Transverse colon (tissue), 4 donors: Measurements from ENCODE around the gene POU2F3. TPM values are rescaled to one million over a fixed set of nuclear protein-coding genes. Genes with fewer than 3 reads are reported as not detected.

Experiments used
- DNase-seq: peaks from one replicate; pipeline ENCODE4 v3.0.0-alpha.2; 2019
- H3K27ac ChIP-seq, 4 donors: fragments of 200-600 bp; sonication (generic); 2 replicates each; pipeline ENCODE4 v1.5.1; 2016 to 2018; ENCODE audit warnings: inconsistent platforms in 4 of 4
- H3K27me3 ChIP-seq: fragments of 200-600 bp; sonication (generic); 2 replicates; pipeline ENCODE4 v1.5.1; 2017; ENCODE audit warnings: inconsistent platforms
- H3K36me3 ChIP-seq, 4 donors: fragments of 200-600 bp; sonication (generic); 2 replicates each; pipeline ENCODE4 v1.5.1; 2017 to 2019; ENCODE audit warnings: inconsistent platforms in 4 of 4
- H3K4me1 ChIP-seq, 4 donors: fragments of 200-600 bp; sonication (generic); 2 replicates each; pipeline ENCODE4 v1.5.1; 2017 to 2020; ENCODE audit warnings: inconsistent platforms in 4 of 4
- H3K4me3 ChIP-seq, 4 donors: fragments of 200-600 bp; sonication (generic); 1 replicate in 1 of 4; 2 replicates in 3 of 4; pipeline versions ENCODE4 v1.5.1 to v1.6.1; 2017 to 2019; ENCODE audit warnings: inconsistent platforms in 4 of 4
- H3K9me3 ChIP-seq, 2 donors: fragments of 200-600 bp; sonication (generic); 2 replicates each; pipeline ENCODE4 v1.5.1; 2017 to 2019; ENCODE audit warnings: inconsistent platforms in 2 of 2
- CTCF ChIP-seq, 5 experiments: fragments of 200-600 bp in 3 of 5; fragments of 450-650 bp in 2 of 5; sonication (generic) in 3 of 5; IDR thresholded peaks; 1 replicate in 2 of 5; 2 replicates in 3 of 5; pipeline ENCODE4 v1.5.1; 2016 to 2017; ENCODE audit warnings: antibody characterized with exemption in 5 of 5, inconsistent platforms in 3 of 5, mild to moderate bottlenecking in 2 of 5, moderate library complexity in 1 of 5
- EP300 ChIP-seq: sonication (generic); formaldehyde crosslinking; IDR thresholded peaks from one replicate; pipeline ENCODE4 v1.6.1; 2017; ENCODE audit warnings: antibody characterized with exemption, low read depth
- POLR2A ChIP-seq: fragments of 450-650 bp; IDR thresholded peaks from one replicate; pipeline ENCODE4 v1.6.1; 2016; ENCODE audit warnings: antibody characterized with exemption, mild to moderate bottlenecking, moderate library complexity
- POLR2AphosphoS5 ChIP-seq, 3 donors: sonication (generic); formaldehyde crosslinking; IDR thresholded peaks; one replicate each; pipeline ENCODE4 v1.6.1; 2016; ENCODE audit warnings: antibody characterized with exemption in 3 of 3
- WGBS, 2 donors: methylation state at CpG; one replicate each; pipeline ENCODE4 v1.1.5; 2018; ENCODE audit warnings: low coverage in 1 of 2; 5-methylcytosine and 5-hydroxymethylcytosine counted together
- in situ Hi-C, 4 donors: fragments of 200-750 bp; cut with MboI; loops; one replicate each; pipeline versions ENCODE4 v1.15.0 to v1.15.1; 2017; ENCODE audit warnings: low sequenced_read_pairs in 3 of 4, low pct_ligation_motif_present in 1 of 4, low pct_unique_long_range_greater_than_20kb in 1 of 4
- intact Hi-C: fragments of 100-400 bp; cut with DNase I; formaldehyde crosslinking; loops from one replicate; pipeline ENCODE4 v1.15.1; 2023; ENCODE audit warnings: low total_unique reads
- total RNA-seq, 4 donors: library from RNA; depleted of rRNA; stranded (reverse); fragments of >200 nt; gene quantifications; one replicate each; pipeline ENCODE4 v1.1.0, GENCODE V29; 2016

Gene POU2F3
- total RNA-seq, 4 donors from 2014 or later, result 1.9 to 2.2 TPM; not detected in 2

GRCh38 chr11:120288021-120288420, 48.1 kb downstream of the POU2F3 start:
- DNase-seq, result no peak
- H3K4me1 ChIP-seq, result no peaks in the 10 kb centered on the region
- intact Hi-C loops, result no loop called here
- WGBS, 2 donors, result 69 to 70% methylated on average over 2 of the region's 2 CpGs
- in situ Hi-C loops, result loop anchor here in 1 of 4 donors (25.0 kb wide), 1 partner anchor 301 kb away; no protein-coding TSS in a partner anchor
- no peak overlapping the region for H3K4me3 ChIP-seq
- H3K27me3 ChIP-seq, result peaks cover 5% of the 10 kb centered on the region
- TF ChIP-seq EP300 (no peak), POLR2A (no peak), POLR2AphosphoS5 (IDR thresholded peaks at IDR 0.05) (no peak), CTCF (IDR thresholded peaks at IDR 0.05) (no peak)
- no peaks in the 10 kb centered on the region for H3K36me3 ChIP-seq
- no peak overlapping the region for H3K27ac ChIP-seq
- no peaks in the 10 kb centered on the region for H3K9me3 ChIP-seq

- Histone ChIP-seq H3K9me3 (no peaks in the 10 kb centered on the region), H3K27ac (no peak overlapping the region), H3K4me1 (no peaks in the 10 kb centered on the region), H3K4me3 (no peak overlapping the region), H3K36me3 (no peaks in the 10 kb centered on the region), H3K27me3 (peaks cover 5% of the 10 kb centered on the region)
- in situ Hi-C loops, result loop anchor here in 1 of 4 donors (25.0 kb wide), 1 partner anchor 302 kb away; no protein-coding TSS in a partner anchor
- TF ChIP-seq EP300 (no peak), CTCF (IDR thresholded peaks at IDR 0.05) (no peak), POLR2A (no peak), POLR2AphosphoS5 (IDR thresholded peaks at IDR 0.05) (no peak)
- 83 to 90% methylated on average over 9 of the region's 9 CpGs for WGBS, 2 donors
- no peak for DNase-seq
- intact Hi-C loops, result no loop called here
Measured at GRCh38 chr11:120289426-120289825, 49.5 kb downstream of the POU2F3 start.

GRCh38 chr11:120290956-120291355, 51.0 kb downstream of the POU2F3 start:
- in situ Hi-C loops (loop anchor here in 3 of 4 donors (10.0 to 25.0 kb wide), 3 partner anchors 56 to 304 kb away; no protein-coding TSS in a partner anchor), intact Hi-C loops (no loop called here)
- Histone ChIP-seq H3K9me3 (no peaks in the 10 kb centered on the region), H3K36me3 (no peaks in the 10 kb centered on the region), H3K4me1 (peaks cover 0 to 8% (median 0%) of the 10 kb centered on the region in 4 donors), H3K4me3 (no peak overlapping the region), H3K27me3 (peaks cover 5% of the 10 kb centered on the region), H3K27ac (no peak overlapping the region)
- TF ChIP-seq POLR2AphosphoS5 (IDR thresholded peaks at IDR 0.05) (no peak), CTCF (IDR thresholded peaks at IDR 0.05) (no peak), POLR2A (no peak), EP300 (no peak)
- no peak for DNase-seq
- WGBS, 2 donors, result 45 to 60% methylated on average over 1 to 3 of the region's 3 CpGs

GRCh38 chr11:120293038-120293800, 53.3 kb downstream of the POU2F3 start:
- in situ Hi-C loops (loop anchor here in 3 of 4 donors (10.0 to 25.0 kb wide), 3 partner anchors 58 to 306 kb away; no protein-coding TSS in a partner anchor), intact Hi-C loops (no loop called here)
- Histone ChIP-seq H3K27me3 (peaks cover 8% of the 10 kb centered on the region), H3K36me3 (no peaks in the 10 kb centered on the region), H3K4me3 (no peak overlapping the region), H3K27ac (no peak overlapping the region), H3K9me3 (no peaks in the 10 kb centered on the region), H3K4me1 (peaks cover 0 to 8% (median 0%) of the 10 kb centered on the region in 4 donors)
- TF ChIP-seq CTCF (IDR thresholded peaks at IDR 0.05) (no peak), EP300 (no peak), POLR2AphosphoS5 (IDR thresholded peaks at IDR 0.05) (no peak), POLR2A (no peak)
- 69 to 70% methylated on average over 4 to 5 of the region's 5 CpGs for WGBS, 2 donors
- no peak for DNase-seq
